Neuron (in vitro differentiated cells): ENCODE measurements around the gene PACRG.
A peak's percentile ranks its signal among the peaks of the same experiment; 100 is the strongest.
"Not testable (repeated sequence)": the region's sequence is repeated elsewhere in the genome, so short reads cannot be mapped to it uniquely, and the experiment has no call there.

Experiments
- H2AFZ ChIP-seq: one replicate; pipeline ENCODE4 v1.6.1; 2013; ENCODE audit warnings: low read depth, mild to moderate bottlenecking, inconsistent platforms, low read length, moderate library complexity
- H3K27me3 ChIP-seq: one replicate; pipeline ENCODE4 v1.6.1; 2013; ENCODE audit warnings: low read length; ENCODE audit not compliant: insufficient read depth
- H3K36me3 ChIP-seq: one replicate; pipeline ENCODE4 v1.6.1; 2013; ENCODE audit warnings: low read length; ENCODE audit not compliant: insufficient read depth
- H3K4me1 ChIP-seq: one replicate; pipeline ENCODE4 v1.6.1; 2013; ENCODE audit warnings: low read length; ENCODE audit not compliant: insufficient read depth
- H3K4me3 ChIP-seq: 2 replicates; pipeline ENCODE4 v1.5.1; 2013; ENCODE audit warnings: mild to moderate bottlenecking, low read length, moderate library complexity
- H3K9me3 ChIP-seq: one replicate; pipeline ENCODE4 v1.6.1; 2013; ENCODE audit warnings: low read length

PACRG gene

GRCh38 chr6:163310096-163310972 is 582.6 kb downstream of the PACRG start:
- no peaks in the 10 kb centered on the region for H3K27me3 ChIP-seq

DNA sequence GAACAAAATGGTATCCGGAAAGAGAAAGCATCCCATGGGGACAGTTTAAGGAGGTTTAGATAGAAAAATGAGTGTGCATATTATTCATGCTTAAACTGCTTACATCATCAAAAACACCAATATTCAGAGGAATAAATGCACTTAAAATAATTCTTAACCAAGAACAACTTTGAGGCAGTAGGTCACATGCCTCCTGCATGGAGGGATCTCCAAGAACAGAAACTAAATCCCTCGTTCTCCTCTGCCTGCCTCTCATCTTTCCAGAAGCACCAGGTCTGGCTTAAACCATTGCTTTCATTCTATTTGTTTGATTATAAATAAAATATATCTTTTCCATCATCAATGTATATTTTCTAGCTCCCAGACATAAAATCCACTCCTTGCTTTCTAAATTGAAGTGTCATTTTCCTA is 583.2 kb downstream of the PACRG start:
- no peak overlapping the region for H3K4me3 ChIP-seq
- H2AFZ ChIP-seq = no peak overlapping the region
- no peaks in the 10 kb centered on the region for H3K9me3 ChIP-seq
- H3K36me3 ChIP-seq = no peaks in the 10 kb centered on the region
- peaks cover 21% of the 10 kb centered on the region for H3K4me1 ChIP-seq
- H3K27me3 ChIP-seq = no peaks in the 10 kb centered on the region

More at GRCh38 chr6:163310096-163310972, 582.6 kb downstream of the PACRG start:
- no peak overlapping the region for H2AFZ ChIP-seq
- H3K36me3 ChIP-seq = no peaks in the 10 kb centered on the region
- H3K9me3 ChIP-seq = no peaks in the 10 kb centered on the region
- H3K4me3 ChIP-seq = no peak overlapping the region
- peaks cover 17% of the 10 kb centered on the region for H3K4me1 ChIP-seq

- Histone ChIP-seq H3K9me3 (no peaks in the 10 kb centered on the region), H3K27me3 (no peaks in the 10 kb centered on the region), H3K4me3 (no peak overlapping the region), H3K4me1 (peaks cover 21% of the 10 kb centered on the region), H2AFZ (no peak overlapping the region), H3K36me3 (no peaks in the 10 kb centered on the region)
Observed at GRCh38 chr6:163311830-163312229, 584.1 kb downstream of the PACRG start.

GRCh38 chr6:163313566-163313965 is 585.8 kb downstream of the PACRG start:
- H2AFZ ChIP-seq = no peak overlapping the region
- H3K9me3 ChIP-seq = no peaks in the 10 kb centered on the region
- H3K27me3 ChIP-seq = no peaks in the 10 kb centered on the region
- H3K4me1 ChIP-seq = peaks cover 21% of the 10 kb centered on the region
- no peaks in the 10 kb centered on the region for H3K36me3 ChIP-seq
- H3K4me3 ChIP-seq = no peak overlapping the region

GRCh38 chr6:163313981-163314380 is 586.2 kb downstream of the PACRG start:
- no peaks in the 10 kb centered on the region for H3K9me3 ChIP-seq
- no peaks in the 10 kb centered on the region for H3K36me3 ChIP-seq
- no peaks in the 10 kb centered on the region for H3K27me3 ChIP-seq
- H3K4me1 ChIP-seq = peaks cover 21% of the 10 kb centered on the region
- no peak overlapping the region for H3K4me3 ChIP-seq
- H2AFZ ChIP-seq = peak overlapping the region; percentile 12

DNA sequence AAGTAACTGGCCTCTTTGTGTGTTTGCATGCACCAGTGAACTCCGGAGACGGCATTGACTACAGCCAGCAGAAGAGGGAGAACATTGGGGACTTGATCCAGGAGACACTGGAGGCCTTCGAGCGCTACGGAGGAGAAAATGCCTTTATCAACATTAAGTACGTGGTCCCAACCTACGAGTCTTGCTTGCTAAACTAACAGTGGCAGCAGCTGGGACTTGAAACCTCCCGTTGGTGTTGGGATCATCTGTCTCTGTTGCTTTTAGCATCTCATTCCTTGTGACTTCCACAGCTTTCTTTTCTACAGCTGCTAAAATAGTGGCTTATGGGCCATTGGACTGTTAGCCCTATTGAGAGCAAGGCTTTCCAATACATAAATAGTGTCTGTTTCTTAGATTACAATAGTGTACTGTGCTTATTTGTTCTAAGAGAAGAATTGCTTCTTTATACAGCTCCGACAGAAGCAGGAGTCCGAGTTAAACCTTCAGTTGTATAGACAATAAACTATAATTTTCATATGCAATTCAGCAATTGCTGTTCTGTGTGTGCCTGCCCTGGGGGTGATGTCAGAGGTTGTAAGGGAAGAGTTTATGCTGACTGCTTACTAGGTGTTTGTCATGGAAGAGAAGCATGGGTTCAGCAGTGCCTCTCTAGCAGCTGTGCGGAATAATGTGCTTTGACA is 587.2 kb downstream of the PACRG start:
- no peak overlapping the region for H3K4me3 ChIP-seq
- H3K27me3 ChIP-seq = no peaks in the 10 kb centered on the region
- H3K36me3 ChIP-seq = no peaks in the 10 kb centered on the region
- no peaks in the 10 kb centered on the region for H3K9me3 ChIP-seq
- peak overlapping the region; percentile 12 for H2AFZ ChIP-seq
- peaks cover 21% of the 10 kb centered on the region for H3K4me1 ChIP-seq

DNA sequence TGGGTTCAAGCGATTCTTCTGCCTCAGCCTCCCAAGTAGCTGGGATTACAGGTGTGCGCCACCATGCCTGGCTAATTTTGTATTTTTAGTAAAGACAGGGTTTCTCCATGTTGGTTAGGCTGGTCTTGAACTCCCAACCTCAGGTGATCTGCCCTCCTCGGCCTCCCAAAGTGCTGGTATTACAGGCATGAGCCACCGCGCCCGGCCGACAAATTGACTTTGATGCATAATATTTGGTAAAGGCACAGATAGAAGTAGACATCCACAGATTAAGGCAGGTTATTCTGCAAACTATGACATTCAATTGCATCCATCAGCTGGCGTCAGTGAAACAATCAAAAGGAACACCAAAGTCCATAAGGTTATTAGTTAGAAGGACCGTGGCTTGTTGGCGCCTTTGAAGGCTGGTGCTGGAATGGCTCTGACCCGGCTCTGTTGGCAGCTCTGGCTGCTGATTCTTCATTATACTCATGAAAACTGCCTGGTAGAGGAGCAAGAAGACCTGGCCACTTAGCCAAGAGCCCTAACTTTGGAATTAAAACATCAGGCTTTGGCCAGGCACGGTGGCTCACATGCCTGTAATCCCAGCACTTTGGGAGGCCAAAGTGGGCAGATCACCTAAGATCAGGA is 589.2 kb downstream of the PACRG start:
- not testable (repeated sequence) for H3K27me3 ChIP-seq, H2AFZ ChIP-seq, H3K4me3 ChIP-seq, H3K36me3 ChIP-seq, H3K9me3 ChIP-seq
- peaks cover 17% of the 10 kb centered on the region for H3K4me1 ChIP-seq

GRCh38 chr6:163318071-163318786 is 590.5 kb downstream of the PACRG start:
- no peaks in the 10 kb centered on the region for H3K36me3 ChIP-seq
- H3K4me1 ChIP-seq = peaks cover 16% of the 10 kb centered on the region
- H3K9me3 ChIP-seq = no peaks in the 10 kb centered on the region
- no peak overlapping the region for H2AFZ ChIP-seq
- H3K4me3 ChIP-seq = no peak overlapping the region
- no peaks in the 10 kb centered on the region for H3K27me3 ChIP-seq

GRCh38 chr6:163319609-163320366 is 592.0 kb downstream of the PACRG start:
- Histone ChIP-seq H3K36me3 (no peaks in the 10 kb centered on the region), H3K4me1 (peaks cover 24% of the 10 kb centered on the region), H3K4me3 (no peak overlapping the region), H3K9me3 (no peaks in the 10 kb centered on the region), H3K27me3 (no peaks in the 10 kb centered on the region), H2AFZ (no peak overlapping the region)

- H2AFZ ChIP-seq = no peak overlapping the region
- H3K9me3 ChIP-seq = no peaks in the 10 kb centered on the region
- H3K4me1 ChIP-seq = peaks cover 23% of the 10 kb centered on the region
- no peaks in the 10 kb centered on the region for H3K36me3 ChIP-seq
- H3K27me3 ChIP-seq = no peaks in the 10 kb centered on the region
- H3K4me3 ChIP-seq = no peak overlapping the region
Observed at GRCh38 chr6:163320402-163320801, 592.6 kb downstream of the PACRG start.

DNA sequence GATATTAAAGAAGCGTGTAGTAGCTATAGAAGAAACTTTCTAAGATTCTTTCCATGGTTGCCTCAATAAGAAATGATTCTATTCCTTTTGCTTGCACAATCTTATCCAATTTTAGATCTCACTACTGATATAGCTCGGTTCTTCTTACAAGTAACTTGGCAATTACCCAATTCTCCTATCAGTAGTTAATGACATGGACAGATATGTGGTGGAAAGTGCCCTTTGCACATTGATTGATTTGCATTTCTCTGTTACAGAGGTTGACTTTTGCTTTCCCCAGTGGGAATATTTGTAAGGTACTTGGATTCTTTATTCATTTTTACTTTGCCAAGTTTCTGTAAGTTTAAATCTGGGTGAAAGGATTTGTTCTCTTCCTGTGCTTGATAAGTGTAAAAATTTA is 593.0 kb downstream of the PACRG start:
- H3K27me3 ChIP-seq = no peaks in the 10 kb centered on the region
- no peaks in the 10 kb centered on the region for H3K9me3 ChIP-seq
- no peak overlapping the region for H2AFZ ChIP-seq
- no peak overlapping the region for H3K4me3 ChIP-seq
- H3K4me1 ChIP-seq = peaks cover 23% of the 10 kb centered on the region
- H3K36me3 ChIP-seq = no peaks in the 10 kb centered on the region

- Histone ChIP-seq H3K4me3 (no peak overlapping the region), H3K4me1 (peaks cover 25% of the 10 kb centered on the region), H3K27me3 (no peaks in the 10 kb centered on the region), H2AFZ (no peak overlapping the region), H3K36me3 (no peaks in the 10 kb centered on the region), H3K9me3 (no peaks in the 10 kb centered on the region)
Observed at GRCh38 chr6:163321717-163322116, 593.9 kb downstream of the PACRG start.
